C4-2B (cell line): ENCODE results near the gene TTI1.

ENCODE experiments used
- ZFX ChIP-seq: fragments of 450-650 bp; IDR thresholded peaks from 2 replicates; pipeline ENCODE4 v1.6.1; 2017
- TF ChIP-seq, protein P1 (sequence below): fragments of 450-650 bp; conservative IDR thresholded peaks from 2 replicates; pipeline ENCODE4 v1.5.1; 2017; ENCODE audit warnings: mild to moderate bottlenecking

DNA sequence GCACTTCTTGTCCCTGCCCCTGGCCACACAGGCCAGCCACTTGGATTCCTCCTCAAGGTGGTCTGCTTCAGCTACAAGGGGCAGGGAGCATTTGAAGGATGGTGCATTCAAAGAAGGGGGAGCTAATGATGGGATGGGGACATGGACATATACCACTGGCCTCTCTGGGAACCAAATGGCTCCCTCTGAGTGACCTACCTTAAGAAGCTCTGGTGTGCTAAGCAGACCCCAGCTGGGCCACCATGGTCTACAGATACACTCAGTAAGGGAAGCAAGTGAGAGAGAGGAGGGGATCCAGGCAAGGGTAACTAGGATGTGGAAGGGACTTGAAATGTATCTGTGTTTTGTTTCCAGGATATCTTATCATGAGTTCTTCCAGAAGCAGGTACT, 62.4 kb downstream of the TTI1 start:
- TF ChIP-seq, protein P1, sequence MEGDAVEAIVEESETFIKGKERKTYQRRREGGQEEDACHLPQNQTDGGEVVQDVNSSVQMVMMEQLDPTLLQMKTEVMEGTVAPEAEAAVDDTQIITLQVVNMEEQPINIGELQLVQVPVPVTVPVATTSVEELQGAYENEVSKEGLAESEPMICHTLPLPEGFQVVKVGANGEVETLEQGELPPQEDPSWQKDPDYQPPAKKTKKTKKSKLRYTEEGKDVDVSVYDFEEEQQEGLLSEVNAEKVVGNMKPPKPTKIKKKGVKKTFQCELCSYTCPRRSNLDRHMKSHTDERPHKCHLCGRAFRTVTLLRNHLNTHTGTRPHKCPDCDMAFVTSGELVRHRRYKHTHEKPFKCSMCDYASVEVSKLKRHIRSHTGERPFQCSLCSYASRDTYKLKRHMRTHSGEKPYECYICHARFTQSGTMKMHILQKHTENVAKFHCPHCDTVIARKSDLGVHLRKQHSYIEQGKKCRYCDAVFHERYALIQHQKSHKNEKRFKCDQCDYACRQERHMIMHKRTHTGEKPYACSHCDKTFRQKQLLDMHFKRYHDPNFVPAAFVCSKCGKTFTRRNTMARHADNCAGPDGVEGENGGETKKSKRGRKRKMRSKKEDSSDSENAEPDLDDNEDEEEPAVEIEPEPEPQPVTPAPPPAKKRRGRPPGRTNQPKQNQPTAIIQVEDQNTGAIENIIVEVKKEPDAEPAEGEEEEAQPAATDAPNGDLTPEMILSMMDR = no peak
- no peak for TF ChIP-seq ZFX
